HG03045 (cell line): ENCODE measurements around the gene KRTAP12-3.
"Not testable (repeated sequence)": the region's sequence is repeated elsewhere in the genome, so short reads cannot be mapped to it uniquely, and the experiment has no call there.

Source experiments
- ATAC-seq: cut with Tn5 transposase; IDR thresholded peaks from one replicate; pipeline ENCODE4 v1.9.1; 2021; ENCODE audit warnings: mild to moderate bottlenecking, moderate library complexity; ENCODE audit not compliant: unreplicated experiment

The KRTAP12-3 gene

DNA sequence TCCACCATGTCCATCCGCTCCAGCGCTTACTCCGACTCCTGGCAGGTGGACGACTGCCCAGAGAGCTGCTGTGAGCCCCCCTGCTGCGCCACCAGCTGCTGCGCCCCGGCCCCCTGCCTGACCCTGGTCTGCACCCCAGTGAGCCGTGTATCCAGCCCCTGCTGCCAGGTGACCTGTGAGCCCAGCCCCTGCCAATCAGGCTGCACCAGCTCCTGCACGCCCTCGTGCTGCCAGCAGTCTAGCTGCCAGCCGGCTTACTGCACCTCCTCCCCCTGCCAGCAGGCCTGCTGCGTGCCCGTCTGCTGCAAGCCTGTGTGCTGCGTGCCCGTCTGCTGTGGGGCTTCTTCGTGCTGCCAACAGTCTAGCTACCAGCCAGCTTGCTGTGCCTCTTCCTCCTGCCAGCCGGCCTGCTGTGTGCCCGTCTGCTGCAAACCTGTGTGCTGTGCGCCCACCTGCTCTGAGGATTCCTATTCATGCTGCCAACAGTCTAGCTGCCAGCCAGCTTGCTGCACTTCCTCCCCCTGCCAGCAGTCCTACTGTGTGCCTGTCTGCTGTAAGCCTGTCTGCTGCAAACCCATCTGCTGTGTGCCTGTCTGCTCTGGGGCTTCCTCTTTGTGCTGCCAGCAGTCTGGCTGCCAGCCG lies 30.4 kb upstream of the KRTAP12-3 start:
- not testable (repeated sequence) for ATAC-seq

DNA sequence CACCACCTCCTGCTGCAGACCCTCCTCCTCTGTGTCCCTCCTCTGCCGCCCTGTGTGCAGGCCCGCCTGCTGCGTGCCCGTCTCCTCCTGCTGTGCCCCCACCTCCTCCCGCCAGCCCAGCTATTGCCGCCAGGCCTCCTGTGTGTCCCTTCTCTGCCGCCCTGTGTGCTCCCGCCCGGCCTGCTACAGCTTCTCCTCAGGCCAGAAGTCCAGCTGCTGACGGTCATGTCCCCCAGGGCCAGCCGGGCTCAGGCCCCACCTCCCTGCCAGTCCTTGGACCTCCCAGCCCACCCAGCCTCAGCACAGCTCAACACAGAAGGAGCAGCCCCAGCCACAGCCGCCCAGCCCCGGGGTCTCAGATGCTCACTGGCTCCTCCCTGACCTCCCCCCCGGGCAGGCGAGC lies 29.9 kb upstream of the KRTAP12-3 start:
- not testable (repeated sequence) for ATAC-seq

DNA sequence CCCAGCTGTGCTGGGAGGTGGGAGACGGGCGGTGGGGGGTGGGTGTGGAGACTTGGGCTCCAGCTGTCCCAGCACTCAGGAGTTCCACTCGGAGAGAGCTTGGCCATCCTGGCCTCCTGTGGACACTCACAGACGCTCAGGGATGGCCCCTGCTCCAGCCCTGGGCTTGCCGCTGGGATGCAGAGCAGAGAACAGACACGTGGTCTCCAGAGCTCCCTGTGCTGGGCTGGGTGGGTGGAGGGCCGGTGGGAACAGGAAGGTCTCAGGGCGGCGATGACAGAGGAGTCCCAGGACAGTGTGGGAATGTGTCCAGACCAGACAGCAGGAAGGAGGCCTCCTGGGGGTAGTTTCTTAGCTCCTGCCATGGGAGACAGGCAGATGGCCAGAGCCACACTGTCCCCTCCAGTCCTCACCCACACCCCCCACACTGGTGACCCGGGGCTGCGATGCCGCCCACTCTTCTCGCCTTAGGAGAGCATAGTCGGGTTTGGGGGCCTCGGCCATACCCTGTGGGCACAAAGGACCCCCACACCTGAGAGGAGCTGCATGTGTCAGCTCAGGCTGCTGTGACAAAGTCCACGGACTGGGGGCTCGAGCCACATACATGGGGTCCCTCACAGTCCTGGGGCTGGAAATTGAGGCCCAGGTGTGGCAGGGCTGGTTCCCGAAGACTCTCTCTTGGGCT lies 28.9 kb upstream of the KRTAP12-3 start:
- ATAC-seq, result no peak

DNA sequence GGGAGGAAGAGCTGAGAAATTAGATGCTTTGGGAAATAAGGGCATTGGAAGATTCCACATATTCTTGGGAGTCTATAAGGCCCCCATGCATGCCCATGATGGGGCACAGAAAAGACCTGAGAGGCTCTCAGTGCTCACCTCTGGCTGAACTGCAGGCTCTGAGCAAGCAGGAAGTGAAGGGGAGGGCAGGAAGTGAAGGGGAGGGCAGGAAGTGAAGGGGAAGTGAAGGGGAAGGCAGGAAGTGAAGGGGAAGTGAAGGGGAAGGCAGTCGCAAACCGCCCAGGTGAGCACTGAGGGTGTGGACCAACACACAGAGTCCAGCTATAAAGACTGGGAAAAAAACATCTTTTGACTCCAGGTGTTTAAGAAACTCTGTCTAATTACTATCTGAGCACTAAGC lies 27.3 kb upstream of the KRTAP12-3 start:
- ATAC-seq, result no peak

DNA sequence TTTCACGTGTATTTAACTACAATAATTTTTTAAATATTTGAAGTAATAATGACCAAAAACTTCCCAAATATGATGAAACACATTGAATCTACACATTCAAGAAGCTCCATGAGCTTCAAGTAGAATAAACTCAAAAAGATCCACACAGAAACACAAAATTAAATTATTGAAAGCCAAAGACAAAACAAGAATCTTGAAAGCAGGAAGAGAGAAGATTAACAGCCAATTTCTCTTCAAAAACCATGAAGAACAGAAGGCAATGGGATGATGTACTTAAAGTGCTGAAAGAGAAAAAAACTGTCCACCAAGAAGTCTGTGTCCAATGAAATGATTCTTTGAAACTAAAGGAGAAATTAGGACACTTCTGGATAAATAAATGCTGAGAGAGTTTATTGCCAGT lies 25.7 kb upstream of the KRTAP12-3 start:
- ATAC-seq, result no peak

DNA sequence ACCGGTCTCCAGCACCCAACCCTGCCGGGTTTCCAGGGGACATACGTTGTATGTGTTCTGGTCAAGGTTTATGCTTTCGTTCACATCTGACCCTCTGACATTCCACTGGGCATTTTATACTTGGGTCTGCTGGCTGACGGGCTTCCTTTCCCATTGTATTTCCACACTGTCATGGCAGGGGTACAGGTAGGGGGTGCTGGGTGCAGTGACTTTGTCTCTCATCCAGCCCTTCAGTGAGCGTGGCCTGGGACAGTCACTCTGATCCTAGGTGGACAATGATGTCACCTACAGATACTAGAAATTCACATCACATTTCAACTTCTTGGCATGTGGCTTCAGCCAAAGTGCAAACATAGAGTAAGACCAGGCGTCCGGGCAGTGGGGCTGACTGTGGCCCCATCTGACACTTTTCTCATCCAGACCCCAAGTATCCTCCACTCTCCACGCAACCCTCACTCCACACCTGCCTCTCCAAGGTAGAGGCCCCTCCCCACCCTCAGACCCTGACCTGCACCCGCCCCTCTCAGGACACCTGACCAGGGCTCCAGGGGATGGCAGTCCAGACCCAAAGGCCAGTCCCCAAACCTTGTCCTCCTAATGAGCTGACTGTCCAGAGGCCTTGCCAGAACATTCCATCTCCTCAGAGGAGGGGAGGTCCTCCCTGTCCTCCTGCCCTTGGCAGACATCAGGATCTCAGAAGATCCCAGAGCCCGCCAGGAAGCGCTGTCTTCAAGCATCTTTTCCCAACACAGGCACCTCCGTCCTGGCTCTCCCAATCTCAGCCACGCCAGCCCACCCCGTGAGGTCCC lies 21.3 kb upstream of the KRTAP12-3 start:
- no peak for ATAC-seq

DNA sequence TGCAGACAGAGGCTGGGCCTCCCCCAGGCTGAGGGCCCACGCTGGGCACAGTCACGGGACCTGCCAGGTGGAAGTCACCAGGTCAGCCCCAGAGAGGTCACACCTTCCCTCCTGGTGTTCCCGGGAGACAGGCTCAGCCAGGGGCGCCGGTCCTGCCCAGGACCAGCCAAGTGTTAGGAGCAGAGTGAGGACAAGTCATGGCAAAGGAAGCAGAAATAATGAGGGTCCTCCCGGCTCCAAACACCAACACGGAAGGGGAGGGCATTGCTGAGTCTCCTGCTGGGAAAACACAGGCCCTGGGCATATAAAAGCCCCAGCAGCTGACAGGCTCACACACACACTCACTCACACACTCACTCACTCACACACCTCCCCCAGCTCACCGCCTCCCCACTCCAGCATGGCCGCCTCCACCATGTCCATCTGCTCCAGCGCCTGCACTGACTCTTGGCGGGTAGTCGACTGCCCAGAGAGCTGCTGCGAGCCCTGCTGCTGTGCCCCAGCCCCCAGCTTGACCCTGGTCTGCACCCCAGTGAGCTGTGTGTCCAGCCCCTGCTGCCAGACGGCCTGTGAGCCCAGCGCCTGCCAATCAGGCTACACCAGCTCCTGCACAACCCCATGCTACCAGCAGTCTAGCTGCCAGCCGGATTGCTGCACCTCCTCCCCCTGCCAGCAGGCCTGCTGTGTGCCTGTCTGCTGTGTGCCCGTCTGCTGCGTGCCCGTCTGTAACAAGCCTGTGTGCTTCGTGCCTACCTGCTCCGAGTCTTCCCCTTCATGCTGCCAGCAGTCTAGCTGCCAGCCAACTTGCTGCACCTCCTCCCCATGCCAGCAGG lies 20.5 kb upstream of the KRTAP12-3 start, which contains the start of gene KRTAP10-10:
Gene KRTAP10-10, plus strand, starts transcription at position 339 of the 833 bp plus-strand sequence. Its CDS starts 62 bp downstream, at position 401.
- no peak for ATAC-seq

DNA sequence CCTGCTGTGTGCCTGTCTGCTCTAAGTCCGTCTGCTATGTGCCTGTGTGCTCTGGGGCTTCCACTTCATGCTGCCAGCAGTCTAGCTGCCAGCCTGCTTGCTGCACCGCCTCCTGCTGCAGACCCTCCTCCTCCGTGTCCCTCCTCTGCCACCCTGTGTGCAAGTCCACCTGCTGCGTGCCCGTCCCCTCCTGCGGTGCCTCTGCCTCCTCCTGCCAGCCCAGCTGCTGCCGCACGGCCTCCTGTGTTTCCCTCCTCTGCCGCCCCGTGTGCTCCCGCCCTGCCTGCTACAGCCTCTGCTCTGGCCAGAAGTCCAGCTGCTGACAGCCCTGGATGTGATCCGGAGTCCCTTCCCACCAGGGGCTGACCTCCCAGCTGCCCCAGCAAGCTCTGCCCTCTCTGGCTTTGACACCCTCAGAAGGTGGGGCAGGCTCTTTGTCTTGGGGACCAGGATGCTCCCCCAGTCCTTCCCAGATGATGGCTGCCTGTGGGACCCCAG lies 19.8 kb upstream of the KRTAP12-3 start:
- ATAC-seq, result not testable (repeated sequence)

DNA sequence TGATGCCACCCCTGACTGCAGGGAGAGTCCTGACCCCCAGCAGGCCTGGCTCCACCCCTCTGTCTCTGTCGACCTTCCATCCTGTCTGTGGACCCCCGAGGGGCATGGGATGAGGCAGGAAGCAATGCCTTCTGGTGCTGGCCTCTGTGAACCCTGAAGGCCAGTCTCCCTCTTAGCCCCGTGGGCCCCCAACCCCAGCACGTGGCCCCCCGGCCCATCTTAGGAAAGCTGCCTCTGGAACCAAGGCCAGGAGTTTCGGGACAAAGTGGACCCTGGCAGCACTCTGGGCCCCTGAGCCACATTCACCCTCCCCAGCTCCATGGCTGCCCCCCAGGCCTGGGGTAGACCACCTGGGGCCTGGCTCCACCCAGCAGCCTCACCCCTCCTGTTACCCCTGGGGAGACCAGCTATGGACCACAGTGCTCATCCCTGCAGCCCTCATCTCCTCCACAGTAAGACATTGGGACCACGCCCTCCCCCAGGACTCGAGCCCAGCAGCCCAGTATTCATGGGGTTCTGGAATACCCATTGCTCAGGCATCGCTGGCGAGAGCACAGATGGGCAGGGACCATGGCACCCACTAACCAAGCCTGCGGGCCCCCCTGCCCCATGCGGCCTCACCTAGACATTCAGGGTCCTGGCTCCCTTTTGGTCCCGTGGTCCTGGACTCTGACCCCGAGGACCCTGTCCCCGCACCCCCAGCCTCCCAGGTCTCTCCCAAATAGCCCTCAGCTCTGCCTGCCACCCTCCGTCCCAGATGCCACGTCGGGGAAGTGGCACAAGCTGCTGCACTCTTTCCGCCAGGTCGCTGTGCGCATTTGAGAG lies 19.0 kb upstream of the KRTAP12-3 start:
- ATAC-seq, result not testable (repeated sequence)

DNA sequence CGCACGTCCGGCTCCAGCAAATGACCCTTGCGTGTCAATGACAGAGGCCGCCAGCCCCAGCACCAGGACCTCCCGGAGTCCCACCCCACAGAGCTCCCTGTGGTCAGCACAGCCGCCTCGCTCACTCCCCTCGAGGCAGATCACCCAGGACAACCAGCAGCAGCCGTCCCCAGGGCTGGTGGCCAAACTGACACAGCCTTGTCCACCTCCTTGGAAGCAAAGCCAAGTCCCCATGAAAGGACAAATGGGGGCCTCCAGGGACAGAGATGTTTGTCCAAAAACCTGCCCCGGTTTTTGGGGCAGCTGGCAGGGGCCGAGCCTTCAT lies 18.4 kb upstream of the KRTAP12-3 start:
- no peak for ATAC-seq

DNA sequence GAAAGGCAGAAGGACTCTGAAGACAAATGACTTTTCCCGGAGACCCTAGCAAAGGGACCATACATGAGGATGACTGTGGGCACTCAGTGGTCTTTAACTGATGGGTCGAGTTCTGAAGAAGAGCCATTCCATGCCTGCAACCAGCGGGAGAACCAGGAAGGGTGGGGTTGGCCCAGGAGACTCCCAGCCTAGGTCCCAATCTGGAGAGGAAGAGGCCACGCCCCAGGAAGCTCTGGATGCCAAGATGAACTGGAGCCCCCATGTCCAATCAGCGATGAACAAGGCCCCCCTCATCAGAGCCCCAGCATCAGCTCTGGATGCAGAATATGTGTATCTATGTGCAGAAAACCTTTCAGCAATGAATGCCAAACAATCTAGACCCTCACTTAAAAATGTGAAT lies 17.0 kb upstream of the KRTAP12-3 start:
- no peak for ATAC-seq

DNA sequence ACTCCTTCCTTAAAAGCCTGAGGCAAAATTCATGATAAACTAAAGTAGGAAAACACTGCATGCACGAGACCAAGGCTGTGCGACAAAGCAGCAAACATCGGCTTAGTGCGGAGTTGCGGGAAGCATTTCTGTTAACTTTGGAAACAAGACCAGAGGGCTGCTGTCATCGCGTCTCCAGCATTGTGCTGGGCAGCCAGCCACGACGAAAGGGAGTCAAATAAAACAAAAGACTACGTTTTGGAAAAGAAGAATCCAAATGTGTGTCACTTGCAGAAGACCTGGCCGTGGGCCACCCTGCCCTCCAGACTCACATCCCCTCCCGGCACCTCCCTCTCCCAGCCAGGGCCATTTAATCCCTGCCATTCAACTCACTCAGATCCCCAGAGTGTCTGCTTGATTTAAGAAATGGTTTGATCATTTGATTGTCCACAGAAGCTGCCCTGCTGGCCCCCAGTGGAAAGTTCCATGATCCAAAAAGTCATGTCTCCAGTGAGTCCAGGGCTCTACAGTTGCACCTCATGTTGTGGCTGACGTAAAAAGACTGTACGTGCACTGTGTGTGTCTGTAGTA lies 13.9 kb upstream of the KRTAP12-3 start:
- no peak for ATAC-seq

DNA sequence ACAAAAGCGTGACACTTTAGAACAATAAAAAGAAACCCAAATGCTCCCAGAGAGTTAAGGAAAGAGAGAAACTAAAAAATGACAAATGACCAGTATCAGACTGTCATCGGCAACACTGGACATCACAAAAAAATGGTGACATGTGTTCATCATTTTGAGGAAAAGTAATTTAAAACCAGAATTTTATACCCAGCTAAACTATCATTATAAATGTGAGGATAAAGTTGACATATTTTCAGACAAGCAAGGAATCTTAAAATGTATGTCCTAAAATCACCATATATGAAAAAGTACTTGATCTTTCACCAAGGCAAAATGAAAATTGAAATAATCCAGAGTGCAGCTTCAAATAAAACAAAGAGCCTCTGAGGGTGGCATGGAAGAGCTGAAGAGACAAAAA lies 12.9 kb upstream of the KRTAP12-3 start:
- no peak for ATAC-seq

DNA sequence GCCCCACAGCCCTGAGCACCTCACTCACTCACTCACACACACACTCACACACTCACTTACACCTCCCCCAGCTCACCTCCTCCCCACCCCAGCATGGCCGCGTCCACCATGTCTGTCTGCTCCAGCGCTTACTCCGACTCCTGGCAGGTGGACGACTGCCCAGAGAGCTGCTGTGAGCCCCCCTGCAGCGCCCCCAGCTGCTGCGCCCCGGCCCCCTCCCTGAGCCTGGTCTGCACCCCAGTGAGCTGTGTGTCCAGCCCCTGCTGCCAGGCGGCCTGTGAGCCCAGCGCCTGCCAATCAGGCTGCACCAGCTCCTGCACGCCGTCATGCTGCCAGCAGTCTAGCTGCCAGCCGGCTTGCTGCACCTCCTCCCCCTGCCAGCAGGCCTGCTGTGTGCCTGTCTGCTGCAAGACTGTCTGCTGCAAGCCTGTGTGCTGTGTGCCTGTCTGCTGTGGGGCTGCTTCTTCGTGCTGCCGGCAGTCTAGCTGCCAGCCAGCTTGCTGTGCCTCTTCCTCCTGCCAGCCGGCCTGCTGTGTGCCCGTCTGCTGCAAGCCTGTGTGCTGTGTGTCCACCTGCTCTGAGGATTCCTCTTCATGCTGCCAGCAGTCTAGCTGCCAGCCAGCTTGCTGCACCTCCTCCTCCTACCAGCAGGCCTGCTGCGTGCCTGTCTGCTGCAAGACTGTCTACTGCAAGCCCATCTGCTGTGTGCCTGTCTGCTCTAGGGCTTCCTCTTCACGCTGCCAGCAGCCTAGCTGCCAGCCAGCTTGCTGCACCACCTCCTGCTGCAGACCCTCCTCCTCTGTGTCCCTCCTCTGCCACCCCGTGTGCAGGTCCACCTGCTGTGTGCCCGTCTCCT lies 11.1 kb upstream of the KRTAP12-3 start, which contains the start of gene KRTAP10-11:
Gene KRTAP10-11, plus strand, starts transcription at position 49 of the 856 bp plus-strand sequence. Its CDS starts 45 bp downstream, at position 94.
- ATAC-seq, result not testable (repeated sequence)

DNA sequence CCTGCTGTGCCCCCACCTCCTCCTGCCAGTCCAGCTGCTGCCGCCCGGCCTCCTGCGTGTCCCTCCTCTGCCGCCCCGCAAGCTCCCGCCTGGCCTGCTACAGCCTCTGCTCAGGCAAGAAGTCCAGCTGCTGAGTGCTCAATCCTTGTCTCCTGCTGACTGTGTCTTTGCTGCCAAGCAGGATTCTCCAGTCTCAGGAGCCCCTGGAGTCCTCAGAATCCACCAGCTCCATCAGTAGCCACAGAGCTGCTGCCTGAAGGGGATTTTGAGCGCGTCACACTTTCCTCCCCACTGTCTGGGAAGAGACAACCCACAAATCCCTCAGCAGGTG lies 10.5 kb upstream of the KRTAP12-3 start:
- no peak for ATAC-seq

DNA sequence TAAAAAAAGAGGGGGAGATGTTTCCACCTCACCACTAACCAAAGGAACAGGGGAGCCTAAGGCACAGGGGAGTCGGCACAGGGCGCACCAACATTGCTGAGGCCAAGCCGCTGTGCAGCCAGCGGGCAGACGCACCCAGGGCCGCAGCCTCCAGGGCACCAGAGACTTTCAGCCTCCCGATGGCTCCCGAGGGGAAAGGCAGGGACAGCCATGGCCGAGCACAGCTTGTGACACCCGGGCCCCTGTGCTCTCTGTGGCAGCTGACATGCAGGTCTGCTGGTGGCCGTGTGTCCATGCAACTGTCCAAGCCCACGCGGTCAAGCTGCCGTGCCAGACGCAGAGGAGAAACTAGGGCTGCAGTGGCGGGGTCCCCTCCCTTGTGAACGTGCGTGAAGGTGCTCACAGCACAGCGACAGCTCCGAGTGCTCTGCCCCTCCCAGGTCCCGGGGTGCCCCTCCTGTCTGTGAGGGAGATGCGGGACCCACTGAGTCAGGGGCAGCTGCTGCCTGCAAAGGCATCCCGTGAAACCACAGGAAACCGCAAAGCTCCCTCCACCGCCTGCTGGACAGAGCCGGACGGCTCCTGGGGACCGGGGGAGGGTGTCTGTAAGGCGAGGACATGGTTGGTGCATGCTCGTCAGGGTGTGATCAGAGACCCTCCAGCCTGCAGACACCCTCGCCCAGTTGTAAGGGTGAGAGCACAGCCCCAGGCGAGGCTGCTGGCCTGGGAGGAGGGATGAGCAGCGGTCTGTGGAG lies 9.0 kb upstream of the KRTAP12-3 start:
- no peak for ATAC-seq

DNA sequence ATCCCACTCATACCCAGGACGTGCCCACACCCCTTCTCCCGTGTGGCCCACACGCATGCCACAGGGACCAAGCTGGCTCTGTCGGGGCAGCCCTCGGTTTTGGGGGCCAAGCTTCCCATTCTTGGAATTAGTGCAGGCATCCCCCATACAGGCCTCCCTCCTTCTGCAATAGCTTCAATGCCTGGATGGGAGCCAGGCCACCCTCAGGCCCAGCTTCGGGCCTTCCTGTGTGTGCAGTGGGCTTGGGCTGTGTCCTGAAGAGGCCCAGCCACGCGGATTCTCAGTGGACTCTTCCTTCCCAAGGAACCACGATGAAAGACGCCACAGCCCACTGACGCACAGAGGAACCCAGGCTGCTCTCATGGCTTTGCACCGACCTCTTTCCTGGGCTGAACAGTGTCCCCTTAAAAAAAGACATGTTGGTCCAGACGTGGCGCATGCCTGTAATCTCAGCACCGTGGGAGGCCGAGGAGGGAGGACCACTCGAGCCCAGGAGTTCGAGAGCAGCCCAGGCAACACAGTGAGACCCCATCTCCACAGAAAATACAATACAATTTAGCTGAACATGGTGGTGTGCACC lies 8.1 kb upstream of the KRTAP12-3 start:
- no peak for ATAC-seq
